WTC11 (cell line): Measurements from ENCODE around the gene CRACDL. TPM values are rescaled to one million over a fixed set of nuclear protein-coding genes. Genes with fewer than 3 reads are reported as not detected.

ENCODE experiments used
- ATAC-seq: fragments of 200-7000 bp; cut with Tn5 transposase; 2 replicates; pipeline ENCODE4 v1.10.0; 2021; ENCODE audit warnings: mild to moderate bottlenecking, moderate library complexity
- CTCF ChIA-PET: fragments of 300-600 bp; sonication (Branson Sonifier 250); formaldehyde crosslinking; loops from one replicate; lab custom pipeline; 2021; ENCODE audit warnings: antibody characterized with exemption; lab: Charles Lee
- POLR2A ChIA-PET: fragments of 350-600 bp; sonication (Branson Sonifier 250); formaldehyde crosslinking; loops from one replicate; lab custom pipeline; 2021; ENCODE audit warnings: antibody characterized with exemption; lab: Charles Lee
- DNase-seq: peaks from one replicate; pipeline ENCODE4 v3.0.0; 2021; ENCODE audit warnings: low spot score
- H3K27ac Mint-ChIP-seq: 2 replicates; pipeline ENCODE4 v1.8.0; 2021; ENCODE audit warnings: mixed read lengths
- H3K27me3 Mint-ChIP-seq: 2 replicates; pipeline ENCODE4 v1.8.0; 2021; ENCODE audit warnings: low read depth, mild to moderate bottlenecking, moderate library complexity, mixed read lengths
- H3K36me3 Mint-ChIP-seq: 2 replicates; pipeline ENCODE4 v1.8.0; 2021; ENCODE audit warnings: mixed read lengths
- H3K4me1 Mint-ChIP-seq: 2 replicates; pipeline ENCODE4 v1.8.0; 2022; ENCODE audit warnings: mixed read lengths
- H3K4me3 Mint-ChIP-seq: 2 replicates; pipeline ENCODE4 v1.8.0; 2021; ENCODE audit warnings: mild to moderate bottlenecking, moderate library complexity, mixed read lengths
- H3K9me3 Mint-ChIP-seq: 2 replicates; pipeline ENCODE4 v1.8.0; 2021; ENCODE audit warnings: mixed read lengths
- E2F1 ChIP-seq: sonication (generic); formaldehyde crosslinking; IDR thresholded peaks from 2 replicates; pipeline ENCODE4 v1.8.0; 2022; ENCODE audit warnings: mild to moderate bottlenecking, missing genetic modification reagents
- E2F5 ChIP-seq: sonication (generic); formaldehyde crosslinking; IDR thresholded peaks from 2 replicates; pipeline ENCODE4 v1.8.1; 2022; ENCODE audit warnings: mild to moderate bottlenecking, moderate library complexity, missing genetic modification reagents
- EMX1 ChIP-seq: fragments of 250-450 bp; sonication (Bioruptor Pico); IDR thresholded peaks from 2 replicates; pipeline ENCODE4 v1.8.0; 2021; ENCODE audit warnings: mild to moderate bottlenecking
- FOXP1 ChIP-seq: sonication (generic); formaldehyde crosslinking; IDR thresholded peaks from 2 replicates; pipeline ENCODE4 v1.8.0; 2022; ENCODE audit warnings: missing genetic modification reagents, mild to moderate bottlenecking, moderate library complexity, borderline replicate concordance
- FOXP4 ChIP-seq: sonication (generic); formaldehyde crosslinking; IDR thresholded peaks from 2 replicates; pipeline ENCODE4 v1.8.0; 2022; ENCODE audit warnings: mild to moderate bottlenecking, missing genetic modification reagents
- IRF2 ChIP-seq: sonication (generic); formaldehyde crosslinking; IDR thresholded peaks from 2 replicates; pipeline ENCODE4 v1.8.0; 2022; ENCODE audit warnings: low read depth, missing genetic modification reagents, borderline replicate concordance
- MXD4 ChIP-seq: fragments of 250-450 bp; sonication (Bioruptor Pico); IDR thresholded peaks from 2 replicates; pipeline ENCODE4 v1.8.0; 2021; ENCODE audit warnings: mild to moderate bottlenecking, moderate library complexity, borderline replicate concordance
- NR3C1 ChIP-seq: sonication (generic); formaldehyde crosslinking; conservative IDR thresholded peaks from 2 replicates; pipeline ENCODE4 v1.8.1; 2023; ENCODE audit warnings: low read depth, mild to moderate bottlenecking, missing genetic modification reagents
- SOX15 ChIP-seq: fragments of 250-450 bp; sonication (Bioruptor Pico); IDR thresholded peaks from 2 replicates; pipeline ENCODE4 v1.9.0; 2021; ENCODE audit warnings: mild to moderate bottlenecking
- TEAD1 ChIP-seq: sonication (generic); formaldehyde crosslinking; IDR thresholded peaks from 2 replicates; pipeline ENCODE4 v1.8.0; 2022; ENCODE audit warnings: mild to moderate bottlenecking, missing genetic modification reagents
- TP53 ChIP-seq: sonication (generic); formaldehyde crosslinking; IDR thresholded peaks from 2 replicates; pipeline ENCODE4 v1.8.1; 2023; ENCODE audit warnings: mild to moderate bottlenecking, missing genetic modification reagents
- ZBTB21 ChIP-seq: sonication (generic); formaldehyde crosslinking; IDR thresholded peaks from 2 replicates; pipeline ENCODE4 v1.8.1; 2023; ENCODE audit warnings: mild to moderate bottlenecking, missing genetic modification reagents, borderline replicate concordance
- ZMAT4 ChIP-seq: fragments of 250-450 bp; sonication (Bioruptor Pico); IDR thresholded peaks from 2 replicates; pipeline ENCODE4 v1.9.0; 2021; ENCODE audit warnings: mild to moderate bottlenecking
- ZNF263 ChIP-seq: sonication (generic); formaldehyde crosslinking; IDR thresholded peaks from 2 replicates; pipeline ENCODE4 v1.8.1; 2022; ENCODE audit warnings: low read depth, mild to moderate bottlenecking, moderate library complexity, missing genetic modification reagents
- ZSCAN18 ChIP-seq: fragments of 250-450 bp; sonication (Bioruptor Pico); IDR thresholded peaks from 2 replicates; pipeline ENCODE4 v2.1.2; 2022; ENCODE audit warnings: mild to moderate bottlenecking, moderate library complexity
- total RNA-seq: library from RNA; stranded (reverse); gene quantifications from 3 replicates; pipeline ENCODE4 v1.2.3, GENCODE V29; 2021

CRACDL gene
- total RNA-seq, 1 experiment from 2014 or later: 0.72 TPM

GRCh38 chr2:98913916-98914712 is 21.9 kb downstream of the CRACDL start:
- H3K27me3 Mint-ChIP-seq: no peaks in the 10 kb centered on the region
- H3K9me3 Mint-ChIP-seq: no peaks in the 10 kb centered on the region
- H3K4me1 Mint-ChIP-seq: peaks cover 15% of the 10 kb centered on the region
- ATAC-seq (no peak; the same call in 1 of the 2 replicates), DNase-seq (no peak)
- H3K4me3 Mint-ChIP-seq: no peak overlapping the region
- CTCF ChIA-PET: interaction anchor here (1.0 kb wide), 2 partner anchors 153 to 265 kb away, joined by 3 read pairs; no protein-coding TSS in a partner anchor
- POLR2A ChIA-PET: no interaction called here
- 0 out of 2 replicates have a peak, but pooled peaks have one; percentile 27 for TF ChIP-seq FOXP1
- no peak for TF ChIP-seq IRF2 (CRISPR knock-in tag)
- no peaks in the 10 kb centered on the region for H3K36me3 Mint-ChIP-seq
- no peak overlapping the region for H3K27ac Mint-ChIP-seq

- Mint-ChIP-seq H3K27ac (no peak overlapping the region), H3K4me1 (peaks cover 24% of the 10 kb centered on the region), H3K27me3 (no peaks in the 10 kb centered on the region), H3K9me3 (no peaks in the 10 kb centered on the region), H3K4me3 (no peak overlapping the region), H3K36me3 (no peaks in the 10 kb centered on the region)
- ChIA-PET POLR2A (no interaction called here), CTCF (interaction anchor here (0.9 to 1.0 kb wide), 3 partner anchors 8 to 264 kb away, joined by 3 read pairs; no protein-coding TSS in a partner anchor)
- no peak for DNase-seq
- ATAC-seq: no peak
- TF ChIP-seq EMX1 (no peak), TP53 (CRISPR knock-in tag) (no peak), TEAD1 (CRISPR knock-in tag) (no peak), E2F5 (no peak), ZSCAN18 (CRISPR knock-in tag) (no peak), ZMAT4 (no peak), ZBTB21 (no peak), MXD4 (CRISPR knock-in tag) (no peak), SOX15 (no peak), NR3C1 (CRISPR knock-in tag) (no peak), E2F1 (no peak), FOXP4 (no peak), ZNF263 (no peak)
Measured at GRCh38 chr2:98912957-98913915, 22.8 kb downstream of the CRACDL start.
